Measurements from ENCODE around the gene MAP6.
A peak's percentile ranks its signal among the peaks of the same experiment; 100 is the strongest.
"Not testable (repeated sequence)": the region's sequence is repeated elsewhere in the genome, so short reads cannot be mapped to it uniquely, and the experiment has no call there.

MAP6 gene

DNA sequence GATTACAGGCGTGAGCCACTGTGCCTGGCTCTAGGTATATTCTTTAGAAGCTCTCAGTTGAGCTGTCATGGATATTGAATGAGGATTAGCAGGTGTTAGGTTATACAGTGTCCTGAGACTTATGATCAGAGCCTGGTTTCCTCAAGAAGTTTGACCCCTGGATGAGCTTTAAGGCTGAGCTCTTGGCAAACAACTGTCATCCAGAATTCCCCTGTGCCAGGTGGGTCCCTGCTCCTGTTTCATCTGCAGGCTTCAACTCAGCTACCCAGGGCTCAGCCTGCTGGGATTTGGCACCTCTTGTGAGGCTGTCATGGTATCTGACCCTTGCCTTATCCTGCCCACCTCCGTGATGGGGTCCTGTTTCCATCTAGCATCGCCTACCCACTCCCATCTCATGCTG lies 82.4 kb downstream of the MAP6 start:
- H3K36me3 ChIP-seq (ENCODE audit: control insufficient read depth, insufficient read depth, low read length): no peaks in the 10 kb centered on the region
- no peak for DNase-seq
- no peaks in the 10 kb centered on the region for H3K27me3 ChIP-seq (replicated peaks; ENCODE audit: control insufficient read depth, insufficient read depth, low read length, poor library complexity, severe bottlenecking)

GRCh38 chr11:75585293-75585670 lies 83.6 kb downstream of the MAP6 start:
- no peak overlapping the region for H3K4me3 ChIP-seq (ENCODE audit: insufficient read depth, low read depth, low read length, poor library complexity, severe bottlenecking)
- H3K27me3 ChIP-seq (replicated peaks; ENCODE audit: control insufficient read depth, insufficient read depth, low read length, poor library complexity, severe bottlenecking): no peaks in the 10 kb centered on the region
- no peak overlapping the region for H3K27ac ChIP-seq (ENCODE audit: insufficient read depth, low read length, poor library complexity, severe bottlenecking)
- DNase-seq: no peak
- no peaks in the 10 kb centered on the region for H3K9me3 ChIP-seq (ENCODE audit: control insufficient read depth, low read length)
- no peaks in the 10 kb centered on the region for H3K36me3 ChIP-seq (ENCODE audit: control insufficient read depth, insufficient read depth, low read length)
- H3K4me1 ChIP-seq (ENCODE audit: control insufficient read depth, insufficient read depth, low read length, poor library complexity, severe bottlenecking): peaks cover 14% of the 10 kb centered on the region

More for the DNA sequence above, 82.4 kb downstream of the MAP6 start:
- Histone ChIP-seq H3K4me1 (ENCODE audit: control insufficient read depth, insufficient read depth, low read length, poor library complexity, severe bottlenecking) (peaks cover 14% of the 10 kb centered on the region), H3K9me3 (ENCODE audit: control insufficient read depth, low read length) (no peaks in the 10 kb centered on the region), H3K27ac (ENCODE audit: insufficient read depth, low read length, poor library complexity, severe bottlenecking) (no peak overlapping the region), H3K4me3 (ENCODE audit: insufficient read depth, low read depth, low read length, poor library complexity, severe bottlenecking) (no peak overlapping the region)

GRCh38 chr11:75584659-75585292 lies 84.1 kb downstream of the MAP6 start:
- not testable (repeated sequence) for H3K4me3 ChIP-seq (ENCODE audit: insufficient read depth, low read depth, low read length, poor library complexity, severe bottlenecking); H3K9me3 ChIP-seq (ENCODE audit: control insufficient read depth, low read length); DNase-seq; H3K27ac ChIP-seq (ENCODE audit: insufficient read depth, low read length, poor library complexity, severe bottlenecking); H3K27me3 ChIP-seq (replicated peaks; ENCODE audit: control insufficient read depth, insufficient read depth, low read length, poor library complexity, severe bottlenecking); H3K36me3 ChIP-seq (ENCODE audit: control insufficient read depth, insufficient read depth, low read length)
- peaks cover 14% of the 10 kb centered on the region for H3K4me1 ChIP-seq (ENCODE audit: control insufficient read depth, insufficient read depth, low read length, poor library complexity, severe bottlenecking)

DNA sequence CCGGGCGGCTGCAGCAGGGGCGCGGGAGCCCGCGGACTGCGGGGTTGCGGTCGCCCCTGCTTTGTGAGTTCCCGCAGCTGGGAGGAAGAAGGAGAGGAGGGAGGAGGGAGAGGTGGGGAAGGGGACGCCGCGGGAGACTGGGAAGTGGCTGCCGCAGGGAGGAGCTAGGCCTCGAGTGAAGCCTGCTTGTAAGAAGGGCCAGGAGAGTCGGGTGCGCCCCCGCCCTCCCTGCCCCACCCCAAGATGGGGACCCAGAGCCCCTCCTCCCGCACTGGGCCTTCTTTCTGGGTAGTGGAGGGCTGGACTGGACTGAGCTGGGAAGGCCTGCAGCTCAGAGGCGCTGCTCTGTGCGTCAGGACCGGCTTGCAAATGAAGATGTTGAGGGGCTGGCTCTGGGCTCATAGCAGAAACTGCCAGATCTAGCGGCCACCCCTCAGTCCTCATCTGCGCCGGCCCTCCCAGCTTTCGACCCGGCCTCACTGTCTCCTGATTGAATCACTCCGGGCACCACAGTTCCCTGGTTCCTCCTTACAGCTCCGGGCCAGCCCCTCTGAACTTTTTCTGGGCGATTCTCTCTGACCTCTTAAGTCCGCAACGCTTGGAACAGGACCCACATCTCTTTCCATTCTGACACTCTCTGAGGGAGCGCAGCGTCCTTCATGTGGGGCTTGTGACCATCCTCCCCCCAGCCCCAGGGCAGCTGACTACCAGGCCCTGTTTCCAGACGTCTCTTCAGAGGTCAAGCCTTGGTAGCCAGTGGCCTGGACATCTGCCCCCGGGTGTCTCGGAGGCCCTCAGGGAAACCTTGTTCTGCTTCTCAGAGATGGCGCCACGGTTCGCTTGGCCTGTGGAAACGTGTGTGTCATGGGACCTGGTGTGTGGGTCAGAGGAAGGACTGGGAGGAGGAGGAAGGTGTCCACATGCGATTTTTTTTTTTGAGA lies 84.8 kb downstream of the MAP6 start:
- Histone ChIP-seq H3K27ac (ENCODE audit: insufficient read depth, low read length, poor library complexity, severe bottlenecking) (peak overlapping the region; percentile 18), H3K27me3 (replicated peaks; ENCODE audit: control insufficient read depth, insufficient read depth, low read length, poor library complexity, severe bottlenecking) (no peaks in the 10 kb centered on the region)

GRCh38 chr11:75582895-75583717 lies 85.7 kb downstream of the MAP6 start:
- Histone ChIP-seq H3K36me3 (ENCODE audit: control insufficient read depth, insufficient read depth, low read length) (no peaks in the 10 kb centered on the region), H3K4me1 (ENCODE audit: control insufficient read depth, insufficient read depth, low read length, poor library complexity, severe bottlenecking) (peaks cover 14% of the 10 kb centered on the region), H3K4me3 (ENCODE audit: insufficient read depth, low read depth, low read length, poor library complexity, severe bottlenecking) (peak overlapping the region; percentile 63), H3K27me3 (replicated peaks; ENCODE audit: control insufficient read depth, insufficient read depth, low read length, poor library complexity, severe bottlenecking) (no peaks in the 10 kb centered on the region), H3K9me3 (ENCODE audit: control insufficient read depth, low read length) (no peaks in the 10 kb centered on the region), H3K27ac (ENCODE audit: insufficient read depth, low read length, poor library complexity, severe bottlenecking) (peak overlapping the region; percentile 59)
- peak in 2 of 3 donors; percentile 20 for DNase-seq

More for the DNA sequence above, 84.8 kb downstream of the MAP6 start:
- Histone ChIP-seq H3K36me3 (ENCODE audit: control insufficient read depth, insufficient read depth, low read length) (no peaks in the 10 kb centered on the region), H3K4me3 (ENCODE audit: insufficient read depth, low read depth, low read length, poor library complexity, severe bottlenecking) (peak overlapping the region; percentile 63), H3K4me1 (ENCODE audit: control insufficient read depth, insufficient read depth, low read length, poor library complexity, severe bottlenecking) (peaks cover 14% of the 10 kb centered on the region), H3K9me3 (ENCODE audit: control insufficient read depth, low read length) (no peaks in the 10 kb centered on the region)
- no peak for DNase-seq

DNA sequence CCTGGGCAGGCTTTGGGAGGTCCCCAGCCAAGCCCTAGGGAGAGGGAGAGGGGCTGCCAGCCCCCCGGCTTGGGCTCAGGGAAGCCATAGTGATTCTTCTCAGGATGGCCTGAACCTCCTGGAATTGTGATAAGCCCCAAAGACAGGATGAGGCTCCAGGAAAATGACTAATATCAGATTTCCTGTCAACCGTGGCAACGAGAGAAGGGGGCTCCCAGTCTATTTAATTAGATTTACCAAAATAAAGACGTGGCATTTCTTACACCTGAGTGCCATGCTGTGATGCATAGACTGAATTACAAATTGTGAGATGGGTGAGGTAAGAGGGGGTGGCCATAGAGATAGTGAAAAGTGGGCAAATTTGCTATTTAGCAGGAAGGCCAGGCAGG lies 86.3 kb downstream of the MAP6 start:
- Histone ChIP-seq H3K9me3 (ENCODE audit: control insufficient read depth, low read length) (no peaks in the 10 kb centered on the region), H3K4me1 (ENCODE audit: control insufficient read depth, insufficient read depth, low read length, poor library complexity, severe bottlenecking) (peaks cover 14% of the 10 kb centered on the region), H3K27me3 (replicated peaks; ENCODE audit: control insufficient read depth, insufficient read depth, low read length, poor library complexity, severe bottlenecking) (no peaks in the 10 kb centered on the region), H3K4me3 (ENCODE audit: insufficient read depth, low read depth, low read length, poor library complexity, severe bottlenecking) (peak overlapping the region; percentile 63), H3K27ac (ENCODE audit: insufficient read depth, low read length, poor library complexity, severe bottlenecking) (no peak overlapping the region), H3K36me3 (ENCODE audit: control insufficient read depth, insufficient read depth, low read length) (no peaks in the 10 kb centered on the region)
- no peak for DNase-seq

DNA sequence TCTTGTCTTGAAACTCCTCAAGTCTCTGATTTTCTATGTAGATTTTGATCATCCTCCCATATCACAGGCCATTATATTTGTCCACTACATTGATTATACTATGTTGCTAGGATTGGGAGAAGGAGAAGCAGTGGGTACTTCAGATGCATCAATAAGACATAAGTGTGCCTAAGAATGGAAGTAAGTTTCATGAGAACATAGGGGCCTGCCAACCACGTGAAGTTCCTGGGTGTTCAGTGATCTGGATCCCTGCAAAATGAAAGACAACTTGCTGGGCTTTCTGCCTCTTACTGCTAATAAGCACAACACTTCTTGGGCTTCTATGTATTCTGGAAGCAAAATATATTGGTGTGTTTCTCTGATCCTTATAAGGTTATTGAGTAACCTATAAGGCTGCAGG lies 89.0 kb downstream of the MAP6 start:
- Histone ChIP-seq H3K4me3 (ENCODE audit: insufficient read depth, low read depth, low read length, poor library complexity, severe bottlenecking) (no peak overlapping the region), H3K36me3 (ENCODE audit: control insufficient read depth, insufficient read depth, low read length) (no peaks in the 10 kb centered on the region), H3K27ac (ENCODE audit: insufficient read depth, low read length, poor library complexity, severe bottlenecking) (no peak overlapping the region), H3K27me3 (replicated peaks; ENCODE audit: control insufficient read depth, insufficient read depth, low read length, poor library complexity, severe bottlenecking) (no peaks in the 10 kb centered on the region), H3K4me1 (ENCODE audit: control insufficient read depth, insufficient read depth, low read length, poor library complexity, severe bottlenecking) (peaks cover 14% of the 10 kb centered on the region), H3K9me3 (ENCODE audit: control insufficient read depth, low read length) (no peaks in the 10 kb centered on the region)
- no peak for DNase-seq

- Histone ChIP-seq H3K4me3 (ENCODE audit: insufficient read depth, low read depth, low read length, poor library complexity, severe bottlenecking) (no peak overlapping the region), H3K36me3 (ENCODE audit: control insufficient read depth, insufficient read depth, low read length) (no peaks in the 10 kb centered on the region), H3K27ac (ENCODE audit: insufficient read depth, low read length, poor library complexity, severe bottlenecking) (no peak overlapping the region), H3K27me3 (replicated peaks; ENCODE audit: control insufficient read depth, insufficient read depth, low read length, poor library complexity, severe bottlenecking) (no peaks in the 10 kb centered on the region), H3K9me3 (ENCODE audit: control insufficient read depth, low read length) (no peaks in the 10 kb centered on the region), H3K4me1 (ENCODE audit: control insufficient read depth, insufficient read depth, low read length, poor library complexity, severe bottlenecking) (peaks cover 13% of the 10 kb centered on the region)
- no peak for DNase-seq
Observed at GRCh38 chr11:75578977-75579376, 89.9 kb downstream of the MAP6 start.

DNA sequence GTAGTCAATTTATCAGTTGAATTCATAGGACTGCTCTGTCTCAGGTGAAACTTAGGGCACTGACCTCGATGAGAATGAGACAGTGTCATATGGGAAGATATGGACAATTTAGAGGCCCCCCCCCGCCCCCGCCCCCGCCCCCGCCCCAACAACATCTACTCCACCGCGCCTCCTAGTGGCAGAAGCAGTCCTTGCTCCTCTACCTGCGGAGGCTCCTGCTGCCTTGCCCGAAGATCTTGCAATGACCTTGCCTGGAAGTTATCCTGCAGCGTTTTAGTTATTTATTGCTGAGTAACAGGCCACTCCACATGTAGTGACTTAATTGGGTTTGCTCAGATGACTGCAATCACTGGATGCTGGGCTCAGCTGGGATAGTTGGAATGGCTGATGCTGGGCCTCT lies 91.6 kb downstream of the MAP6 start:
- H3K4me3 ChIP-seq (ENCODE audit: insufficient read depth, low read depth, low read length, poor library complexity, severe bottlenecking): no peak overlapping the region
- H3K36me3 ChIP-seq (ENCODE audit: control insufficient read depth, insufficient read depth, low read length): peaks cover 5% of the 10 kb centered on the region
- no peaks in the 10 kb centered on the region for H3K27me3 ChIP-seq (replicated peaks; ENCODE audit: control insufficient read depth, insufficient read depth, low read length, poor library complexity, severe bottlenecking)
- H3K27ac ChIP-seq (ENCODE audit: insufficient read depth, low read length, poor library complexity, severe bottlenecking): no peak overlapping the region
- no peaks in the 10 kb centered on the region for H3K9me3 ChIP-seq (ENCODE audit: control insufficient read depth, low read length)
- H3K4me1 ChIP-seq (ENCODE audit: control insufficient read depth, insufficient read depth, low read length, poor library complexity, severe bottlenecking): peaks cover 4% of the 10 kb centered on the region
- peak in 2 of 3 donors; percentile 29 to 56 for DNase-seq

All from effector memory CD4-positive, alpha-beta T cell (primary cell).